CD4-positive, alpha-beta T cell treated with Interleukin-17A for 4 hours (primary cell): ENCODE data around the gene PHACTR1.

Experiments used
- DNase-seq: peaks from one replicate; pipeline ENCODE4 v3.0.0-alpha.2; 2020; ENCODE audit warnings: mixed read lengths

Gene PHACTR1

DNA sequence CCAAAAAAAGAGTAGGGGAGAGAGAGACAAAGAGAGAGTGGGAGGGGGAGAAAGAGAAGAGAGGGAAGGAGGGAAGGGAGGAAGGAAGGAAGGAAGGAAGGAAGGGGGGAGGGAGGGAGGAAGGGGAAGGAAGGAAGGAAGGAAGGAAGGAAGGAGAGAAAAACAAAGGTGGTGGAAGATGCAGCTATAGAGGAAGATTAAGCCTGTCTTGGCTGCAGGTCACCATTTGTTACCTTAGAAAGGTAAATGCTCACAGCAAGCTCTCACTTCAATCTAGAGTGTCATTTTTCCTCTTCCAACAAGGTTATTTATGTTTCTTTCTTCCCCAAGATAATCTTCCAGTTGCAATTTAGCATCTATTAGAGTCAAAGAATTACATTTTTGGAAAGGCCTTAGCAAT lies 284.0 kb downstream of the PHACTR1 start:
- DNase-seq = no peak

- no peak for DNase-seq
These were observed 285.4 kb downstream of the PHACTR1 start for GRCh38 chr6:13001927-13002326.

DNA sequence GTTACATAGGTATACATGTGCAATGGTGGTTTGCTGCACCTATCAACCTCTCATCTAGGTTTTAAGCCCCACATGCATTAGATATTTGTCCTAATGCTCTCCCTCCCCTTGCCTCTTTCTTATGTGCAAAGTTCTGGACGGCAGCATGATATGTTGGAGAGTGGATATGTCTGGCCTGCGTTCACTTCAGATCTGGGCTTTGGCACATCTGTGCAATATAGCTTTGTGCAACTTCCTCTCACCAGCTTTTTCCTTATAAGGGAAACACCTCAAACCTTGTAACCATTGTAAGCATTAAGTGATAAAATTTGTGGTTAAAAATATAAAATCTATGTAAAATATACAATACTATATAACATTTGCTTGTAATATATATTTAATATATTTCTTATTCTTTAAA lies 288.0 kb downstream of the PHACTR1 start:
- no peak for DNase-seq

DNA sequence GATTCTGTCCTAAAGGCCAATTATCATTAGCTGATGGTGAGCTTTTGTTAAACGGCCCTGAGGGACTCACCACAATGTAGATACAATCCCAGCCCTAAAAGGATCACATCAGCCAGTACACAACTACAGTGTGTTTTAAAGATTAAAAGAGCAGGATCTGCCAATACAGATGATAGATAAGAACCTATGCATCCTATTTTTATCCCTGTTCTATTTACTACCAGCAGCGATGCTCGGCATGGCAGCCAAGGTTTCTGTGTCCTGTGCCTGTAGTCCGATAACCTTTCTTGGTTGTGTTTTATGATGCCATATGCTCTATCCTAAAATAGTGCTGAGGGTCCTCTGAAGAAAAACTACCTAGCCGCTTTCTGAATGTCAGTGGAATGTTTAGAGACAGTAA lies 289.4 kb downstream of the PHACTR1 start:
- no peak for DNase-seq

GRCh38 chr6:13006578-13007300 lies 290.2 kb downstream of the PHACTR1 start:
- DNase-seq = no peak

GRCh38 chr6:13007744-13008143 lies 291.2 kb downstream of the PHACTR1 start:
- no peak for DNase-seq

GRCh38 chr6:13009031-13009430 lies 292.5 kb downstream of the PHACTR1 start:
- no peak for DNase-seq

DNA sequence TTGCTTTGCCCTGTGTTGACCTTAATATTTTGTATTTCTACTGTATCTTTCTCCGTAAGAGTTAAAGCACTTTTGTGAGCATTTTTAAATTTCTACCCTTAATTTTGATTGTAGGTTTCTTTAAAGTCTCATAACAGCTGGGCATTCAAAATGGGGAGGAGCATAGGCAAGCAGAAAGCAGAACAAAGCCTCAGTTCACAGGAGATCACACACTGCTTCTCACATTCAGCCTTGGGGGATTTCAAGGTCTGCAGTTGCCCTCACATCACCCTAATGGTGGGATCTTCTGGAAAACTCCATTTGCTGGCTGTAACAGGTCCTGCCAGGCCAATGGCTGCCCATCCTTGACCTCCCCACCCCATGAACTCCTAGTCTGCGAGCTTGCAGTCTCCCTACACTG lies 292.9 kb downstream of the PHACTR1 start:
- DNase-seq = no peak

DNA sequence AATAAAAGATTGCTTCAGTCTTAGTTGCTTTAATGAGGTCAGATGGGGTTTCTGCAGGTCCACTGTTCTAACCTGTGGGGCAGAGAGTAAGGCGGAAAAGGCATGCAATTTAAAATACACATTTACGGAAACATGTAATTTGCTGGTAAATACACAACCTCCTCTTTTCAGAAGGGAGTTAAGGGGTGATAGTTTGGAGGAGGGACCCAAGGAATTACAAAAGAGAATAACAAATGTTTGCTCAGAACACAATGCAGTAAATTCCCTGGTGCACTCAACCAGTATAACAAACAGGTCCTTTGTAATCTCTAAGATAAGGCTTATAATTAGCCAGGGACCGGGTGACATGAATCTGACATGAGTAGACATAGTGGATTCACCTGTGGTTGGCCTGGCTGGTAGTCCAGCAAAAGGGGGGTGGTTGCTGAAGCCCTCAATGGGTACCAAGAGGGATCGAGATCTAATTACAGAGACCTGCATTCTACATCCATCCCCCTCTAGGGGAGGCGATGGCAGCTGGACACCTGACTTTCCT lies 295.1 kb downstream of the PHACTR1 start:
- DNase-seq = no peak

- no peak for DNase-seq
These were observed 295.7 kb downstream of the PHACTR1 start for GRCh38 chr6:13012296-13012695.

- peak; percentile 9 for DNase-seq
These were observed 296.6 kb downstream of the PHACTR1 start for GRCh38 chr6:13012977-13013680.

GRCh38 chr6:13013681-13014503 lies 297.3 kb downstream of the PHACTR1 start:
- DNase-seq = no peak

DNA sequence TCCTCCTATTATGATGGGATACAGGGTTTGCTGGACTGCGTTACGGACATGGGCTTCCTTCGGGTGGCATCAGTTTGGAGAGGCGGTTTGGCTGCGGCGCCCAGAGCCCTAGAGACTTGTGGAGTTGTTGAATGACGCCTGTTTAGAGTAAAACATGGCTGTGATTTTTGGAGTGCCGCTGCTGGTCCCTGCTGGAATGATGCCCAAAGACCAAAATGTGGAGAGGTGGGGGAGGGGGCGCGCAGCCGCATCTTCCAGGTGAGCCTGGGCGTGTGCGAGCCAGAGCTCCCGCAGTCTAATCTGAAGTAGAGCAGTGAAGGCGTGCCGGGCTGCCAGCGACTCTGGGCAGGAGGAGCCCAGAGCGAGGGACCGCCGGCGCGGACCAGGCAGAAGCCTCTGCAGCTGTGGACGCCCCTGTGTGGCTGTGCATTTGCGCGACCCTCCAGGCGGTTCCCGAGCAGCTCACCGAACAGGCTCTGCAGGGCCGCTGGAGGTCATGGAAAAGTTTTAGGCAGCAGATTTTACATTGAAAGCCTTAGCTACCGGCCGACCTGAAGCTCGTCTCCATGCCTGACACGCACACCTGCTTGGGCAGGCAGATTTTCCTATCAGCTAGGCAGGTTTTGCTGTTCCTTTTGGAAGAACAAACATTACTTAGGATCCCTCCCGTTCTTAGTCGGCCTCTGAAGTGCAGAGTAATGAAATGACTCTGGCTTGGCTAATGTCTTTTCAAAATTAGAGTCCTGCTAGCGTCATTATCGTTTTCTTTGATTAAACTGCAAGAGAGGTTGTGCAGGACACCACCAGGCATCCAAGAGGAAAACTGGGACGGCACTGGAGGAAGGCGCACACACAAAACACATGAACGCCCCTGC lies 298.2 kb downstream of the PHACTR1 start:
- DNase-seq = no peak

GRCh38 chr6:13015379-13015681 lies 298.8 kb downstream of the PHACTR1 start:
- DNase-seq = no peak

- DNase-seq = no peak
These were observed 308.0 kb downstream of the PHACTR1 start for GRCh38 chr6:13024616-13025015.

DNA sequence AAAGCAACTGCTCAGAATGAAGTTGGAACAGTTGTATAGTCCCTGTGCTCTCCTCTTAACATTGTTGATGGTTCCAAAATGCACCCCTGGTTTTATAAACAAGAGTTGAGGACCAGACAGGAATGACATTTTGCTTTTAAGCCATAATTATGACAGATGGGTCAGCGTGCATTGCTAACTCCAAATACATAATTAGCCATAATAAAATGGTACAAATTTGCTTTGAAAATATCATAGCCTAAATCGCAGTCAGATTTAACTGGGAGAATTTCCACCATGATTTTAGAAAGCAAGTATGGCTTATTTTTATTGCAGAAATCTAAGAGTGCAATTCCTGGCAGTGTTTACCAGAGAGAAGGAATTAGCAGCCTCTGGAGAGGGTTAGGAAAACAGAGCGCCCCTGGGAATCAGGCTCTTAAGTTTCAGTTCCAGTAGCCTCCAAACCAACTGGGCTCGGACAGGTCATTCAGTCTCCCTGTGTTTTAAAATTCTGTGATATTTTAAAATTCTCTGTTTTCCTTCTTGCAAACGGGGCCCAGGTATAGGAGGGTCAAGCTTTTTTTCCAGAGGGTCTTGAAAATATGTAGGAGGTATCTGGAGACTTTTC lies 309.4 kb downstream of the PHACTR1 start:
- DNase-seq = no peak

GRCh38 chr6:13026557-13026956 lies 310.0 kb downstream of the PHACTR1 start:
- no peak for DNase-seq

DNA sequence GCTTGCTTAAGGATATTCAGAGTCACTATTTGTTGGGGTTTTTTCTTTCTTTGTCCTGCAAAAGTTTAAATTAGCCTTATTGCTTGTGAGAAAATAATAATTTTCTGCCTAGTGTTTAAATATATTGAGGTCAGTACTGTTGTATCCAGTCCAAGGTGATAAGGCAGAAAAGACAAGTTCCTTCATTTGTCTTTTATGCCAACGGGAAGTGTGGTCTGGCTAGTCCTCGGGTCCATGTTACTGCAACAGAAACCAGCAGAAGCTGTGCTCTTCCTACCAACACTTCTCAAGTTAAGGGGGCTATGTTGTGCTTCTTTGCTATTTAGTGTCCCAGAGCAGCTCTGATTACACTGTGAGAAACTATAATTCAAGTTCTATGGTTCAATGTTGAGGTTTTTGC lies 310.6 kb downstream of the PHACTR1 start:
- DNase-seq = no peak

DNA sequence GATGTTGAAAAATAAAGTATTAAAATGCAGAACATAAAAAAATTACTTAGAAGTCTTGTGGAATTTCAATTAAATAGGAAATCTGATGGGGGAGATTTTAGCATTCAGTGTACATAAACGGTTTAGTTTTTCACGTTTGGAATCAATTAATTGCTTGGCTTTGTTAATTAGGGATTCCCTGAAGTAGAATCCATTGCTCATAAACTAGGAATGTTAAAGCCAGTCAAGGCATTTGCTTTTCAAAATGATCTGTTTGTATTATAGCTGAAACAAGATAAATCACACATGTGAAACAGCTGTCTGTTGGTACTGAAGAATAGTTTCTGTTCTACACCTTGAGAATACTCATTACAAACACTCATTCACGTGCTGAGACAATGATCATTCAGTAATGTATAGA lies 313.8 kb downstream of the PHACTR1 start:
- DNase-seq = no peak

DNA sequence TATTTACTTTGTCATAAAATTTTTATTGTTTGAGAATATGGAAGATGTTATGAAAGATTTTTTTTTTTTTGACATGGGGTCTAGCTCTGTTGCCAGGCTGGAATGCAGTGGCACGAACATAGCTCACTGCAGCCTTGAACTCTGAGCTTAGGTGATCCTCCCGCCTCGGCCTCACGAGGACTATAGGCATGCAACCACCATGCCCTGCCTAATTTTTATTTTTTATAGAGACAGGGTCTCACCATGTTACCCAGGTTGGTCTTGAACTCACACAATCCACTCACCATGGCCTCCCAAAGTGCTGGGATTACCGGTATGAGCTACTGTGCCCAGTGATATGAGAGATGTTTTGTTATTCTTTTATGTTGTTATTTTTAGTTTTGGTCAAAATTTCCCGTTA lies 316.0 kb downstream of the PHACTR1 start:
- DNase-seq = no peak

GRCh38 chr6:13033145-13033544 lies 316.6 kb downstream of the PHACTR1 start:
- no peak for DNase-seq

DNA sequence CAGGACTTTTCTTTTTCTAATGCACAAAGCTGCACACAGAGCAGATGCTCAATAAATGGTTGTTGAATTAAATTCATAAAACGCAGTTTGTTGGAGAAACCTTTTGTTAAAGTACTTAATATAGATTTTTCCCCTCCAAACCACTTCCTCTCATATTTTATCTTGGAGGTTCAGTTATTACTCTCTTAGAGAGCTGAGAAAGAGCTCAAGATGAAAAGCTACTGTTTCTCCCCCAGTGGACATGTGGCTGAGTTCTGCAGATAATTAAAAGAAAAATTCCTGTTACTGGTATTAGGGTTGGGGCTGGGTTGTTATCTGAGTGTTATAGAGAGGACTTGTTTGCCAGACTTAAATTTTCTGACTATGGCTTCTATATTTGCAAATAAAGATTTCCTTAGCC lies 317.7 kb downstream of the PHACTR1 start:
- no peak for DNase-seq
